Ishikawa (cell line): ENCODE data around the gene CTSW.

ENCODE experiments used
- CEBPB ChIP-seq: IDR thresholded peaks from 2 replicates; pipeline ENCODE4 v1.6.1; 2012
- CREB1 ChIP-seq: IDR thresholded peaks from 2 replicates; pipeline ENCODE4 v1.6.1; 2012; ENCODE audit warnings: low read depth
- EGR1 ChIP-seq: IDR thresholded peaks from 2 replicates; pipeline ENCODE4 v1.6.1; 2012
- EP300 ChIP-seq: IDR thresholded peaks from 2 replicates; pipeline ENCODE4 v1.6.1; 2012; ENCODE audit warnings: borderline replicate concordance
- FOXM1 ChIP-seq: IDR thresholded peaks from 2 replicates; pipeline ENCODE4 v1.6.1; 2012; ENCODE audit warnings: low read depth, borderline replicate concordance
- NFIC ChIP-seq: IDR thresholded peaks from 2 replicates; pipeline ENCODE4 v1.6.1; 2012
- RAD21 ChIP-seq: IDR thresholded peaks from 2 replicates; pipeline ENCODE4 v1.6.1; 2012; ENCODE audit warnings: low read depth
- TAF1 ChIP-seq: IDR thresholded peaks from 2 replicates; pipeline ENCODE4 v1.6.1; 2012; ENCODE audit warnings: low read depth, mild to moderate bottlenecking
- TCF12 ChIP-seq: IDR thresholded peaks from 2 replicates; pipeline ENCODE4 v1.6.1; 2012; ENCODE audit warnings: low read depth
- TEAD4 ChIP-seq: IDR thresholded peaks from 2 replicates; pipeline ENCODE4 v1.6.1; 2012
- YY1 ChIP-seq: IDR thresholded peaks from 2 replicates; pipeline ENCODE4 v1.6.1; 2012; ENCODE audit warnings: low read depth
- ZBTB7A ChIP-seq: IDR thresholded peaks from 2 replicates; pipeline ENCODE4 v1.6.1; 2012; ENCODE audit warnings: low read depth
- TF ChIP-seq, protein P1 (sequence below): IDR thresholded peaks from 2 replicates; pipeline ENCODE4 v1.6.1; 2012
- TF ChIP-seq, protein P2 (sequence below): IDR thresholded peaks from 2 replicates; pipeline ENCODE4 v1.6.1; 2012
- TF ChIP-seq, protein P3 (sequence below): IDR thresholded peaks from 2 replicates; pipeline ENCODE4 v1.6.1; 2012; ENCODE audit warnings: low read depth, mild to moderate bottlenecking

Gene CTSW

DNA sequence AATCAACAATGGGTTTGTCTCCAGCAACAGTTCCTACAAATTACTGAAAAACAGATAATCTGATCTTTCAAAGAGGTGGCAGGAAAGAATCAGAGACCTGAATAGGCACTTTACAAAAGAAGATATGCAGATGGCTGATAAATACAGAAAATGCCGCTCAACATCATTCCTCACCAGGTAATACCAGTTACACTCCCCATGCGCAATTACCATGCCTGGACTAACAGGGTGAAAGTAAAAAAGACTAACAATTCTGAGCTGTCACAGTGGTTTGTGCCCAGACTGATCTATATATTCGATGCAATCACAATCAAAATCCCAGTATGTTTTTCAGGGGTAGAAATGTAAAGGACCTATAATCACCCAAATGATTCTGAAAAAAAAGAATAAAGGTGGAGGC lies 35.8 kb upstream of the CTSW start:
- TF ChIP-seq, protein P1, sequence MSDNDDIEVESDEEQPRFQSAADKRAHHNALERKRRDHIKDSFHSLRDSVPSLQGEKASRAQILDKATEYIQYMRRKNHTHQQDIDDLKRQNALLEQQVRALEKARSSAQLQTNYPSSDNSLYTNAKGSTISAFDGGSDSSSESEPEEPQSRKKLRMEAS, result no peak
- no peak for TF ChIP-seq ZBTB7A
- no peak for TF ChIP-seq TEAD4
- no peak for TF ChIP-seq YY1
- TF ChIP-seq TCF12, result no peak
- no peak for TF ChIP-seq FOXM1
- TF ChIP-seq, protein P2, sequence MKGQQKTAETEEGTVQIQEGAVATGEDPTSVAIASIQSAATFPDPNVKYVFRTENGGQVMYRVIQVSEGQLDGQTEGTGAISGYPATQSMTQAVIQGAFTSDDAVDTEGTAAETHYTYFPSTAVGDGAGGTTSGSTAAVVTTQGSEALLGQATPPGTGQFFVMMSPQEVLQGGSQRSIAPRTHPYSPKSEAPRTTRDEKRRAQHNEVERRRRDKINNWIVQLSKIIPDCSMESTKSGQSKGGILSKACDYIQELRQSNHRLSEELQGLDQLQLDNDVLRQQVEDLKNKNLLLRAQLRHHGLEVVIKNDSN, result no peak
- no peak for TF ChIP-seq TAF1
- TF ChIP-seq, protein P3, sequence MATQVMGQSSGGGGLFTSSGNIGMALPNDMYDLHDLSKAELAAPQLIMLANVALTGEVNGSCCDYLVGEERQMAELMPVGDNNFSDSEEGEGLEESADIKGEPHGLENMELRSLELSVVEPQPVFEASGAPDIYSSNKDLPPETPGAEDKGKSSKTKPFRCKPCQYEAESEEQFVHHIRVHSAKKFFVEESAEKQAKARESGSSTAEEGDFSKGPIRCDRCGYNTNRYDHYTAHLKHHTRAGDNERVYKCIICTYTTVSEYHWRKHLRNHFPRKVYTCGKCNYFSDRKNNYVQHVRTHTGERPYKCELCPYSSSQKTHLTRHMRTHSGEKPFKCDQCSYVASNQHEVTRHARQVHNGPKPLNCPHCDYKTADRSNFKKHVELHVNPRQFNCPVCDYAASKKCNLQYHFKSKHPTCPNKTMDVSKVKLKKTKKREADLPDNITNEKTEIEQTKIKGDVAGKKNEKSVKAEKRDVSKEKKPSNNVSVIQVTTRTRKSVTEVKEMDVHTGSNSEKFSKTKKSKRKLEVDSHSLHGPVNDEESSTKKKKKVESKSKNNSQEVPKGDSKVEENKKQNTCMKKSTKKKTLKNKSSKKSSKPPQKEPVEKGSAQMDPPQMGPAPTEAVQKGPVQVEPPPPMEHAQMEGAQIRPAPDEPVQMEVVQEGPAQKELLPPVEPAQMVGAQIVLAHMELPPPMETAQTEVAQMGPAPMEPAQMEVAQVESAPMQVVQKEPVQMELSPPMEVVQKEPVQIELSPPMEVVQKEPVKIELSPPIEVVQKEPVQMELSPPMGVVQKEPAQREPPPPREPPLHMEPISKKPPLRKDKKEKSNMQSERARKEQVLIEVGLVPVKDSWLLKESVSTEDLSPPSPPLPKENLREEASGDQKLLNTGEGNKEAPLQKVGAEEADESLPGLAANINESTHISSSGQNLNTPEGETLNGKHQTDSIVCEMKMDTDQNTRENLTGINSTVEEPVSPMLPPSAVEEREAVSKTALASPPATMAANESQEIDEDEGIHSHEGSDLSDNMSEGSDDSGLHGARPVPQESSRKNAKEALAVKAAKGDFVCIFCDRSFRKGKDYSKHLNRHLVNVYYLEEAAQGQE, result no peak

DNA sequence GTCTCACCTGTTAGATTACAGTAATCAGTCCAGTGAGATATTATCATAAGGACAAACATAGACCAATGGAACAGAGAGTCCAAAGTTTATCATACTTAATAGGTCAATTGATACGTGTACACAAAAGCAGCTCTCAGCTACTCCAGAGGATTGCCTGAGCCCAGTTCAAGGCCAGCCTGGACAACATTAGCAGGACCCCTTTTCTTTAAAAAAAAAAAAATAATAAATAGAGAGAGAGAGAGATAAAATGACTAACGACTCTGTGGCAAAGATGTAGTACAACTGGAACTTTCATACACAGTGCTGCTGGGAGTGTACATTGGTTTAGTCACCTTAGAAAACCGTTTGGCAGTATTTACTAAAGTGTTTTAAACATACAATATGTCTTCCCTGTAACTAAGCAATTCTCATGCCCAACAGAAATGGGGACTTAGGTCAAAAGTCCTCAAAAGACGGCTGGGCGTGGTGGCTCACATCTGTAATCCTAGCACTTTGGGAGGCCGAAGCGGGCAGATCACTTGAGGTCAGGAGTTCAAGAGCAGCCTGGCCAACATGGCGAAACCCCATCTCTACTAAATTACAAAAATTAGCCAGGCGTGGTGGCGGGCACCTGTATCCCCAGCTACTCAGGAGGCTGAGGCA lies 35.3 kb upstream of the CTSW start:
- no peak for TF ChIP-seq NFIC
- TF ChIP-seq, protein P1, result no peak
- no peak for TF ChIP-seq TAF1
- TF ChIP-seq RAD21, result no peak
- no peak for TF ChIP-seq CEBPB
- TF ChIP-seq ZBTB7A, result no peak
- TF ChIP-seq, protein P3, result no peak
- no peak for TF ChIP-seq EGR1

DNA sequence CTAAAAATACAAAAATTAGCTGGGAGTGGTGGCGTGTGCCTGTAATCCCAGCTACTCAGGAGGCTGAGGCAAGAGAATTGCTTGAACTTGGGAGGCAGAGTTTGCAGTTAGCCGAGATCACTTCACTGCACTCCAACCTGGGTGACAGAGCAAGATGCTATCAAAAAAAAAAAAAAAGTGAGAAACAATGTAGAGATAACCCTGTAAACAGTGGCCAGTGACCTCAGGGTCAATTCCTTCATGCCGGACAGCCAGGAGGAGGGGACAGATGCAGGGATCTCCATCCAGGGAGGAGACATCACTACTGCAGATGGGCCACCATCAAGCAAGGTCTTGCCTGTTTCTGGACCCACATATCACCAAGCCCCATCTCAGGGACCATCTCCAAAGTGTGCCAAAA lies 31.9 kb upstream of the CTSW start:
- TF ChIP-seq RAD21 (no peak), TEAD4 (no peak), CREB1 (no peak), ZBTB7A (no peak), CEBPB (no peak), FOXM1 (no peak), TCF12 (no peak), YY1 (no peak), EGR1 (no peak), TAF1 (no peak), NFIC (no peak), EP300 (no peak)
- TF ChIP-seq, protein P3, result no peak
- TF ChIP-seq, protein P2, result no peak
- TF ChIP-seq, protein P1, result no peak

DNA sequence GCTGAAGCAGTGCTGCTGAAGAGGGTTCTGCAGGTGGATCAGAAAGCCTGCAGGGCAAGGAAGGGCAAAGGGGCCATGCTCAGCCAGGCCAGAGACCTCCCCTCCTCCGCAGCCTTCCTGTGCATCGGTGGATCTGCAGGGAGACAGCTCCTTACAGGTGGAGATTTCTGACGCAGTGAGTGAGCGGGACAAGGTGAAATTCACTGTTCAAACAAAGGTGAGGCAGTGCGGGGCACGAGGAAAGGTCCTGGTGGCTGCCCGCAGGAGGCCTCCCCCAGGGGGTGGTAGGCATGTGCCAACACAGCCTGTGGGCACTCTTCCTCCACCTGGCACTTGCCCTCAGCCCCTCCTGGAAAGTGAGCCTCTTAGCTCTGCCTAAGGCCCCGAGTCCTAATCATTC lies 30.3 kb upstream of the CTSW start:
- TF ChIP-seq FOXM1 (no peak), TEAD4 (no peak), RAD21 (no peak), EGR1 (no peak)

DNA sequence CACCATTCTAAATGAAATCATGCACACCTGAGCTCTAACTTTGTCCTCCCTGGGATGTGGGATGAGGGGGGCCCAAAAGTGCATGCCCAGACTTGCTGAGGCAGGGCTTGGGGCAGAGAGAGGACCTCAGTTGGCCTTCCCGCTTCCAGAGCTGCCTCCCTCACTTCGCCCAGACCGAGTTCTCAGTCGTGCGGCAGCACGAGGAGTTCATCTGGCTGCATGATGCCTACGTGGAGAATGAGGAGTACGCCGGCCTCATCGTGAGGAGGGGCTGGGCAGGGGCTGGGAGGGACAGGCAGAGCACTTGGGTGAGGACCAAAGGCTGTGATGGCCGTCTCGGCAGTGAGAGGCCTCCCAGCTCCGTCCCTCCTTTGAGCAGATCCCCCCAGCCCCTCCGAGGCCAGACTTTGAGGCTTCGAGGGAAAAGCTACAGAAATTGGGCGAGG lies 29.8 kb upstream of the CTSW start:
- TF ChIP-seq ZBTB7A, result no peak
- TF ChIP-seq CEBPB, result no peak
- no peak for TF ChIP-seq TAF1
- no peak for TF ChIP-seq RAD21
- TF ChIP-seq, protein P2, result no peak
- no peak for TF ChIP-seq YY1
- TF ChIP-seq TCF12, result no peak
